ENCODE results near the gene NEURL2. TPM values are rescaled to one million over a fixed set of nuclear protein-coding genes. Genes with fewer than 3 reads are reported as not detected.
"Not testable (repeated sequence)": the region's sequence is repeated elsewhere in the genome, so short reads cannot be mapped to it uniquely, and the experiment has no call there.

Gene NEURL2
- total RNA-seq, 2 experiments from 2014 or later, result 2.8 to 2.9 TPM

GRCh38 chr20:45887346-45887715, 3.7 kb downstream of the NEURL2 start, which contains the start of gene SPATA25:
Gene SPATA25 (minus strand): TSS chr20:45887622. CDS start chr20:45887590, 32 bp downstream.
- ChIA-PET POLR2A (no interaction called here), CTCF (no interaction called here)

- POLR2A ChIA-PET, result no interaction called here
Measured at GRCh38 chr20:45886590-45887345, 4.2 kb downstream of the NEURL2 start.

GRCh38 chr20:45883100-45883469, 7.9 kb downstream of the NEURL2 start:
- POLR2A ChIA-PET, result interaction anchor here (1.3 kb wide), 1 partner anchor 51 kb away, joined by 3 read pairs; no protein-coding TSS in a partner anchor

More at GRCh38 chr20:45886590-45887345, 4.2 kb downstream of the NEURL2 start:
- CTCF ChIA-PET, result interaction anchor here (1.1 kb wide), 1 partner anchor 25 kb away, joined by 3 read pairs; the partner anchor contains the start of gene PLTP

GRCh38 chr20:45882469-45883099, 8.4 kb downstream of the NEURL2 start:
- POLR2A ChIA-PET, result interaction anchor here (1.3 kb wide), 1 partner anchor 51 kb away, joined by 3 read pairs; no protein-coding TSS in a partner anchor
- CTCF ChIA-PET, result interaction anchor here (1.4 to 2.4 kb wide), 3 partner anchors 7 to 90 kb away, joined by 3 to 10 read pairs (median 4); no protein-coding TSS in a partner anchor

More at GRCh38 chr20:45883100-45883469, 7.9 kb downstream of the NEURL2 start:
- CTCF ChIA-PET, result interaction anchor here (1.4 kb wide), 1 partner anchor 21 kb away, joined by 4 read pairs; no protein-coding TSS in a partner anchor

- ChIA-PET CTCF (interaction anchor here (1.0 to 2.4 kb wide), 6 partner anchors 9 to 91 kb away, joined by 3 to 10 read pairs (median 3); partner anchors contain the start of genes ACOT8 and ZSWIM3), POLR2A (interaction anchor here (0.6 to 2.4 kb wide), 5 partner anchors 9 to 90 kb away, joined by 3 to 15 read pairs (median 5); partner anchors contain the start of genes ACOT8, CTSA, NEURL2 and ZSWIM3)
Measured at GRCh38 chr20:45880988-45881788, 9.8 kb downstream of the NEURL2 start, which contains the start of gene ZSWIM1. Gene ZSWIM1 (plus strand): TSS chr20:45881227. CDS start chr20:45882593, 1,366 bp downstream.

GRCh38 chr20:45878076-45878761, 12.8 kb downstream of the NEURL2 start:
- POLR2A ChIA-PET, result no interaction called here
- CTCF ChIA-PET, result no interaction called here

- CTCF ChIA-PET, result interaction anchor here (0.6 kb wide), 1 partner anchor 95 kb away, joined by 3 read pairs; no protein-coding TSS in a partner anchor
- POLR2A ChIA-PET, result no interaction called here
Measured at GRCh38 chr20:45874576-45874975, 16.4 kb downstream of the NEURL2 start.

- POLR2A ChIA-PET, CTCF ChIA-PET: not testable (repeated sequence)
Measured at GRCh38 chr20:45874104-45874481, 16.9 kb downstream of the NEURL2 start.

GRCh38 chr20:45873409-45874103, 17.5 kb downstream of the NEURL2 start:
- POLR2A ChIA-PET, result no interaction called here
- CTCF ChIA-PET, result no interaction called here

- CTCF ChIA-PET, result interaction anchor here (0.6 kb wide), 1 partner anchor 56 kb away, joined by 3 read pairs; no protein-coding TSS in a partner anchor
- POLR2A ChIA-PET, result no interaction called here
Measured at GRCh38 chr20:45872626-45873025, 18.4 kb downstream of the NEURL2 start.

GRCh38 chr20:45867819-45868176, 23.2 kb downstream of the NEURL2 start:
- POLR2A ChIA-PET, result no interaction called here
- CTCF ChIA-PET, result no interaction called here

- POLR2A ChIA-PET, result no interaction called here
Measured at GRCh38 chr20:45867136-45867818, 23.7 kb downstream of the NEURL2 start.

GRCh38 chr20:45866454-45866853, 24.6 kb downstream of the NEURL2 start:
- POLR2A ChIA-PET, result no interaction called here
- CTCF ChIA-PET, result no interaction called here

More at GRCh38 chr20:45867136-45867818, 23.7 kb downstream of the NEURL2 start:
- CTCF ChIA-PET, result no interaction called here

GRCh38 chr20:45863543-45864470, 27.2 kb downstream of the NEURL2 start:
- ChIA-PET CTCF (no interaction called here), POLR2A (no interaction called here)

- ChIA-PET CTCF (interaction anchor here (0.6 to 0.7 kb wide), 4 partner anchors 11 to 79 kb away, joined by 3 to 4 read pairs (median 4); no protein-coding TSS in a partner anchor), POLR2A (no interaction called here)
Measured at GRCh38 chr20:45861221-45862075, 29.6 kb downstream of the NEURL2 start.
